Mammary epithelial cell (primary cell): ENCODE results near the gene SCARB2.

ENCODE experiments used
- EZH2 ChIP-seq: IDR thresholded peaks from 2 replicates; pipeline ENCODE4 v1.6.1; 2012; ENCODE audit warnings: low read length, inconsistent platforms, borderline replicate concordance
- TF ChIP-seq, protein P1 (sequence below), 2 donors: IDR thresholded peaks in 1 of 2; conservative IDR thresholded peaks in 1 of 2; 2 replicates each; pipeline ENCODE4 v1.5.1; 2011 to 2012; ENCODE audit warnings: inconsistent platforms in 2 of 2, low read length in 2 of 2, mild to moderate bottlenecking in 2 of 2, control low read depth in 1 of 2, low read depth in 1 of 2; ENCODE audit not compliant: insufficient read depth in 1 of 2; ENCODE audit errors: extremely low read depth in 1 of 2

DNA sequence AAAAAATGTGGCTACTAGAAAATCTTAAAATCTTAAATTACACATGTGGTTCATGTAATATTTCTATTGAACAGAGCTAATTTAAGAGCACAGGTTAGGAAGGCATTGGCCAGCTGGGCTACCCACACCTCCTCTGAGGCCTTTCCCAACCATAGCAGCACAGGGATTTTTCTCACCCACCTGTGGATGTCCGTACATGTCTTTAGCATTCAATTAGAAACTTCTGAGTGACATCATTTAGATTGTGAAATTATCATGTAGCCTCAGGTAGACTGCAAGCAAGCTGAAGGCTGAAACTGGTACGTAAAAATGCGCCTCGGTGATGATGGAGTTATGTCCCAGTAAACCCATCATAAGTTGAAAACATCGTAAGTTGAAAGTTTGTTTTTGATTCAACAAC lies 31.2 kb downstream of the SCARB2 start:
- TF ChIP-seq, protein P1, sequence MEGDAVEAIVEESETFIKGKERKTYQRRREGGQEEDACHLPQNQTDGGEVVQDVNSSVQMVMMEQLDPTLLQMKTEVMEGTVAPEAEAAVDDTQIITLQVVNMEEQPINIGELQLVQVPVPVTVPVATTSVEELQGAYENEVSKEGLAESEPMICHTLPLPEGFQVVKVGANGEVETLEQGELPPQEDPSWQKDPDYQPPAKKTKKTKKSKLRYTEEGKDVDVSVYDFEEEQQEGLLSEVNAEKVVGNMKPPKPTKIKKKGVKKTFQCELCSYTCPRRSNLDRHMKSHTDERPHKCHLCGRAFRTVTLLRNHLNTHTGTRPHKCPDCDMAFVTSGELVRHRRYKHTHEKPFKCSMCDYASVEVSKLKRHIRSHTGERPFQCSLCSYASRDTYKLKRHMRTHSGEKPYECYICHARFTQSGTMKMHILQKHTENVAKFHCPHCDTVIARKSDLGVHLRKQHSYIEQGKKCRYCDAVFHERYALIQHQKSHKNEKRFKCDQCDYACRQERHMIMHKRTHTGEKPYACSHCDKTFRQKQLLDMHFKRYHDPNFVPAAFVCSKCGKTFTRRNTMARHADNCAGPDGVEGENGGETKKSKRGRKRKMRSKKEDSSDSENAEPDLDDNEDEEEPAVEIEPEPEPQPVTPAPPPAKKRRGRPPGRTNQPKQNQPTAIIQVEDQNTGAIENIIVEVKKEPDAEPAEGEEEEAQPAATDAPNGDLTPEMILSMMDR (conservative IDR thresholded peaks at IDR 0.05 in 1 of 2, IDR thresholded peaks at IDR 0.05 in 1 of 2; ENCODE audit: extremely low read depth in 1 of 2, insufficient read depth in 1 of 2, low read depth in 1 of 2, low read length in 2 of 2), result no peak
- no peak for TF ChIP-seq EZH2
